CD14-positive monocyte (primary cell): ENCODE data around the gene GINS2. TPM values are rescaled to one million over a fixed set of nuclear protein-coding genes. Genes with fewer than 3 reads are reported as not detected.

Experiments
- DNase-seq, 3 donors: peaks; one replicate each; pipeline ENCODE4 v3.0.0-alpha.2; 2011 to 2022
- H2AFZ ChIP-seq: 2 replicates; pipeline ENCODE4 v1.6.0; 2012; ENCODE audit warnings: mild to moderate bottlenecking, low read depth, low read length, inconsistent platforms; ENCODE audit not compliant: insufficient read depth, poor library complexity, severe bottlenecking
- H3K27ac ChIP-seq, 2 donors: 1 replicate in 1 of 2; 2 replicates in 1 of 2; pipeline ENCODE4 v1.5.1; 2012 to 2013; ENCODE audit warnings: low read length in 2 of 2, control low read depth in 1 of 2, inconsistent platforms in 1 of 2, low read depth in 1 of 2, mild to moderate bottlenecking in 1 of 2
- H3K27me3 ChIP-seq, 2 donors: one replicate each; pipeline versions ENCODE4 v1.6.0 to v1.6.1; 2011 to 2013; ENCODE audit warnings: low read length in 2 of 2; ENCODE audit not compliant: control insufficient read depth in 2 of 2, insufficient read depth in 2 of 2
- H3K36me3 ChIP-seq, 2 donors: replicated peaks in 1 of 2; 1 replicate in 1 of 2; 2 replicates in 1 of 2; pipeline versions ENCODE4 v1.5.1 to v1.6.1; 2012 to 2013; ENCODE audit warnings: low read length in 2 of 2, control low read depth in 1 of 2, inconsistent platforms in 1 of 2, mild to moderate bottlenecking in 1 of 2; ENCODE audit not compliant: insufficient read depth in 2 of 2, control insufficient read depth in 1 of 2
- H3K4me1 ChIP-seq, 2 donors: 1 replicate in 1 of 2; 2 replicates in 1 of 2; pipeline versions ENCODE4 v1.5.1 to v1.6.1; 2012 to 2013; ENCODE audit warnings: low read length in 2 of 2, control low read depth in 1 of 2, inconsistent platforms in 1 of 2, mild to moderate bottlenecking in 1 of 2, moderate library complexity in 1 of 2; ENCODE audit not compliant: insufficient read depth in 2 of 2, control insufficient read depth in 1 of 2
- H3K4me2 ChIP-seq: replicated peaks from 2 replicates; pipeline ENCODE3; 2012; ENCODE audit warnings: low read length, moderate library complexity, mild to moderate bottlenecking; ENCODE audit not compliant: poor library complexity, severe bottlenecking; ENCODE audit errors: extremely low read depth
- H3K4me3 ChIP-seq, 3 experiments: fragments of 200-600 bp in 1 of 3; sonication (generic) in 1 of 3; replicated peaks in 1 of 3; 1 replicate in 2 of 3; 2 replicates in 1 of 3; pipeline ENCODE4 v1.5.1; 2011 to 2013; ENCODE audit warnings: low read length in 3 of 3, mild to moderate bottlenecking in 3 of 3, control low read depth in 2 of 3, low read depth in 2 of 3, inconsistent platforms in 1 of 3, moderate library complexity in 1 of 3
- H3K79me2 ChIP-seq: 2 replicates; pipeline ENCODE4 v1.6.0; 2012; ENCODE audit warnings: mild to moderate bottlenecking, control low read depth, inconsistent platforms, low read length, moderate library complexity; ENCODE audit not compliant: insufficient read depth
- H3K9ac ChIP-seq: 2 replicates; pipeline ENCODE4 v1.6.0; 2017; ENCODE audit warnings: low read length, mild to moderate bottlenecking; ENCODE audit not compliant: insufficient read depth, poor library complexity, severe bottlenecking
- H3K9me3 ChIP-seq, 2 donors: replicated peaks in 1 of 2; 1 replicate in 1 of 2; 2 replicates in 1 of 2; pipeline versions ENCODE4 v1.5.1 to v1.6.1; 2012 to 2013; ENCODE audit warnings: low read length in 2 of 2, control low read depth in 1 of 2; ENCODE audit not compliant: control insufficient read depth in 1 of 2, insufficient read depth in 1 of 2
- H4K20me1 ChIP-seq: 2 replicates; pipeline ENCODE4 v1.6.0; 2012; ENCODE audit warnings: mild to moderate bottlenecking, low read length, control low read depth, moderate library complexity; ENCODE audit not compliant: insufficient read depth
- H3K27ac Mint-ChIP-seq, 7 donors: one replicate each; pipeline ENCODE4 v1.8.0; 2020; ENCODE audit warnings: mild to moderate bottlenecking in 7 of 7, mixed read lengths in 7 of 7, moderate library complexity in 6 of 7, inconsistent platforms in 2 of 7
- H3K27me3 Mint-ChIP-seq, 3 donors: one replicate each; pipeline ENCODE4 v1.8.0; 2021 to 2022; ENCODE audit warnings: low read depth in 3 of 3, mild to moderate bottlenecking in 3 of 3, mixed read lengths in 3 of 3, moderate library complexity in 3 of 3, inconsistent platforms in 1 of 3
- H3K36me3 Mint-ChIP-seq, 2 donors: one replicate each; pipeline ENCODE4 v1.8.0; 2020; ENCODE audit warnings: mixed read lengths in 2 of 2, inconsistent platforms in 1 of 2, mild to moderate bottlenecking in 1 of 2
- H3K4me1 Mint-ChIP-seq: one replicate; pipeline ENCODE4 v1.8.0; 2020; ENCODE audit warnings: mild to moderate bottlenecking, mixed read lengths
- H3K4me3 Mint-ChIP-seq, 2 donors: one replicate each; pipeline ENCODE4 v1.8.0; 2020; ENCODE audit warnings: mild to moderate bottlenecking in 2 of 2, mixed read lengths in 2 of 2, moderate library complexity in 1 of 2
- H3K9me3 Mint-ChIP-seq, 7 donors: one replicate each; pipeline ENCODE4 v1.8.0; 2020 to 2022; ENCODE audit warnings: mixed read lengths in 7 of 7, mild to moderate bottlenecking in 6 of 7, moderate library complexity in 6 of 7, inconsistent platforms in 2 of 7
- CTCF ChIP-seq: fragments of 200-600 bp; IDR thresholded peaks from one replicate; pipeline ENCODE4 v1.8.0; 2022; ENCODE audit warnings: antibody characterized with exemption, mild to moderate bottlenecking
- WGBS: methylation state at CpG from one replicate; pipeline ENCODE4 v1.1.5; 2013; ENCODE audit warnings: missing lambda C conversion rate; ENCODE audit not compliant: insufficient coverage; 5-methylcytosine and 5-hydroxymethylcytosine counted together
- intact Hi-C, 2 donors: fragments of 100-400 bp; cut with micrococcal nuclease; formaldehyde crosslinking; loops; one replicate each; pipeline versions ENCODE4 v1.15.0 to v1.15.1; 2023
- polyA plus RNA-seq, 3 donors: library from polyadenylated mRNA; depleted of rRNA in 1 of 3; unstranded in 2 of 3; stranded (reverse) in 1 of 3; fragments of 300-500 nt in 2 of 3; fragments of >200 nt in 1 of 3; fragmentation: Illumina TruSeq in 2 of 3; gene quantifications; 1 replicate in 2 of 3; 2 replicates in 1 of 3; pipeline ENCODE4 v1.2.3, GENCODE V29; 2012 to 2021

The GINS2 gene
- polyA plus RNA-seq, 3 donors, result 0.13 to 0.28 TPM; not detected in 1

GRCh38 chr16:85661740-85662481 is 26.8 kb downstream of the GINS2 start:
- peak overlapping the region in 1 of 7 donors; percentile 50 for H3K27ac Mint-ChIP-seq
- intact Hi-C loops, result no loop called here
- WGBS, result 97% methylated on average over 21 of the region's 26 CpGs

More at GRCh38 chr16:85661740-85662481, 26.8 kb downstream of the GINS2 start:
- peaks cover 82 to 93% of the 10 kb centered on the region in 2 donors for H3K36me3 Mint-ChIP-seq
- no peaks in the 10 kb centered on the region for H3K4me1 ChIP-seq
- H3K27me3 Mint-ChIP-seq, result no peaks in the 10 kb centered on the region
- H3K9me3 Mint-ChIP-seq, result no peaks in the 10 kb centered on the region
- H2AFZ ChIP-seq, result no peak overlapping the region
- no peaks in the 10 kb centered on the region for H3K79me2 ChIP-seq
- no peak overlapping the region for H3K4me3 ChIP-seq
- TF ChIP-seq CTCF, result no peak
- H3K9ac ChIP-seq, result no peak overlapping the region
- H3K36me3 ChIP-seq, result peaks cover 96 to 98% of the 10 kb centered on the region in 2 donors
- H3K27me3 ChIP-seq, result no peaks in the 10 kb centered on the region
- DNase-seq, result no peak
- no peak overlapping the region for H3K27ac ChIP-seq
- no peak overlapping the region for H3K4me3 Mint-ChIP-seq
- no peak overlapping the region for H3K4me2 ChIP-seq
- H3K4me1 Mint-ChIP-seq, result no peaks in the 10 kb centered on the region
- no peaks in the 10 kb centered on the region for H3K9me3 ChIP-seq
- H4K20me1 ChIP-seq, result peaks cover 13% of the 10 kb centered on the region
